DND-41 (cell line): ENCODE measurements around the gene TMEM33.

Source experiments
- ATAC-seq: fragments of 200-7000 bp; cut with Tn5 transposase; 3 replicates; pipeline ENCODE4 v1.9.1; 2021; ENCODE audit warnings: low read depth; ENCODE audit not compliant: insufficient read depth
- DNase-seq: peaks from one replicate; pipeline ENCODE4 v3.0.0-alpha.2; 2020
- H2AFZ ChIP-seq: 2 replicates; pipeline ENCODE4 v1.6.0; 2012; ENCODE audit warnings: low read depth, low read length
- H3K27ac ChIP-seq: 2 replicates; pipeline ENCODE4 v1.5.1; 2012; ENCODE audit warnings: low read length, inconsistent platforms
- H3K27me3 ChIP-seq: fragments of 200-600 bp; sonication (generic); 2 replicates; pipeline ENCODE4 v1.6.0; 2012; ENCODE audit warnings: low read length, mild to moderate bottlenecking, inconsistent platforms; ENCODE audit not compliant: insufficient read depth, poor library complexity
- H3K36me3 ChIP-seq: 2 replicates; pipeline ENCODE4 v1.5.1; 2012; ENCODE audit warnings: low read length, inconsistent platforms; ENCODE audit not compliant: insufficient read depth
- H3K4me1 ChIP-seq: 2 replicates; pipeline ENCODE4 v1.5.1; 2012; ENCODE audit warnings: mild to moderate bottlenecking, low read length; ENCODE audit not compliant: insufficient read depth
- H3K4me2 ChIP-seq: 2 replicates; pipeline ENCODE4 v1.6.0; 2012; ENCODE audit warnings: mild to moderate bottlenecking, moderate library complexity, low read length, inconsistent platforms; ENCODE audit not compliant: insufficient read depth
- H3K4me3 ChIP-seq, 2 experiments: fragments of 200-600 bp in 1 of 2; shearing (Covaris generic) in 1 of 2; 2 replicates each; pipeline ENCODE4 v1.5.1; 2012 to 2016; ENCODE audit warnings: inconsistent platforms in 2 of 2, low read length in 2 of 2, mild to moderate bottlenecking in 2 of 2, low read depth in 1 of 2, moderate library complexity in 1 of 2
- H3K79me2 ChIP-seq: 2 replicates; pipeline ENCODE4 v1.6.0; 2012; ENCODE audit warnings: low read length, inconsistent platforms; ENCODE audit not compliant: insufficient read depth
- H3K9ac ChIP-seq: 2 replicates; pipeline ENCODE4 v1.6.0; 2012; ENCODE audit warnings: low read depth, mild to moderate bottlenecking, inconsistent platforms, low read length, moderate library complexity
- H3K9me3 ChIP-seq: 2 replicates; pipeline ENCODE4 v1.5.1; 2012; ENCODE audit warnings: low read length, moderate library complexity, mild to moderate bottlenecking, inconsistent platforms; ENCODE audit not compliant: insufficient read depth, severe bottlenecking
- H4K20me1 ChIP-seq: 2 replicates; pipeline ENCODE4 v1.6.0; 2012; ENCODE audit warnings: low read length; ENCODE audit not compliant: insufficient read depth
- CTCF ChIP-seq: IDR thresholded peaks from 2 replicates; pipeline ENCODE4 v1.5.1; 2012; ENCODE audit warnings: borderline replicate concordance, low read length, moderate library complexity, mild to moderate bottlenecking; ENCODE audit not compliant: poor library complexity, severe bottlenecking; ENCODE audit errors: extremely low read depth
- EZH2 ChIP-seq: IDR thresholded peaks from 3 replicates; pipeline ENCODE4 v1.6.1; 2012; ENCODE audit warnings: borderline replicate concordance, low read depth, mild to moderate bottlenecking, moderate library complexity, low read length, inconsistent platforms; ENCODE audit not compliant: severe bottlenecking

The TMEM33 gene

GRCh38 chr4:41967392-41967791 is 32.2 kb downstream of the TMEM33 start:
- Histone ChIP-seq H4K20me1 (no peaks in the 10 kb centered on the region), H3K36me3 (no peaks in the 10 kb centered on the region), H3K27ac (no peak overlapping the region), H3K79me2 (no peaks in the 10 kb centered on the region), H3K9ac (no peak overlapping the region), H3K4me1 (no peaks in the 10 kb centered on the region), H2AFZ (no peak overlapping the region), H3K4me3 (no peak overlapping the region), H3K4me2 (no peak overlapping the region), H3K9me3 (no peaks in the 10 kb centered on the region), H3K27me3 (no peaks in the 10 kb centered on the region)
- DNase-seq (no peak), ATAC-seq (no peak)
- no peak for TF ChIP-seq EZH2
- TF ChIP-seq CTCF, result no peak

GRCh38 chr4:41969671-41970070 is 34.4 kb downstream of the TMEM33 start:
- DNase-seq (no peak), ATAC-seq (no peak)
- no peak overlapping the region for H3K4me3 ChIP-seq
- no peaks in the 10 kb centered on the region for H3K79me2 ChIP-seq
- H3K27me3 ChIP-seq, result no peaks in the 10 kb centered on the region
- H3K4me1 ChIP-seq, result no peaks in the 10 kb centered on the region
- H3K9ac ChIP-seq, result no peak overlapping the region
- no peaks in the 10 kb centered on the region for H4K20me1 ChIP-seq
- no peak overlapping the region for H2AFZ ChIP-seq
- no peaks in the 10 kb centered on the region for H3K9me3 ChIP-seq
- no peaks in the 10 kb centered on the region for H3K36me3 ChIP-seq
- TF ChIP-seq EZH2, result no peak
- TF ChIP-seq CTCF, result no peak
- H3K4me2 ChIP-seq, result no peak overlapping the region
- H3K27ac ChIP-seq, result no peak overlapping the region

GRCh38 chr4:41975341-41975740 is 40.1 kb downstream of the TMEM33 start:
- no peaks in the 10 kb centered on the region for H3K27me3 ChIP-seq
- H3K9me3 ChIP-seq, result no peaks in the 10 kb centered on the region
- no peak overlapping the region for H2AFZ ChIP-seq
- no peak for TF ChIP-seq CTCF
- TF ChIP-seq EZH2, result no peak
- H3K9ac ChIP-seq, result no peak overlapping the region
- no peak overlapping the region for H3K27ac ChIP-seq
- H3K4me2 ChIP-seq, result no peak overlapping the region
- H3K4me1 ChIP-seq, result no peaks in the 10 kb centered on the region
- ATAC-seq (no peak), DNase-seq (no peak)
- no peaks in the 10 kb centered on the region for H3K36me3 ChIP-seq
- no peaks in the 10 kb centered on the region for H4K20me1 ChIP-seq
- H3K79me2 ChIP-seq, result no peaks in the 10 kb centered on the region
- H3K4me3 ChIP-seq, result no peak overlapping the region

GRCh38 chr4:41976775-41977516 is 41.7 kb downstream of the TMEM33 start:
- Histone ChIP-seq H3K27me3 (no peaks in the 10 kb centered on the region), H3K9me3 (no peaks in the 10 kb centered on the region), H3K4me1 (no peaks in the 10 kb centered on the region), H3K36me3 (no peaks in the 10 kb centered on the region), H3K79me2 (no peaks in the 10 kb centered on the region), H3K9ac (no peak overlapping the region), H4K20me1 (no peaks in the 10 kb centered on the region), H2AFZ (no peak overlapping the region), H3K27ac (no peak overlapping the region), H3K4me2 (no peak overlapping the region), H3K4me3 (no peak overlapping the region)
- ATAC-seq (no peak), DNase-seq (no peak)
- TF ChIP-seq CTCF, result no peak
- TF ChIP-seq EZH2, result no peak
